HG02938 (cell line): ENCODE measurements around the gene PIK3CA.
A peak's percentile ranks its signal among the peaks of the same experiment; 100 is the strongest.

Experiments used
- ATAC-seq: cut with Tn5 transposase; IDR thresholded peaks from one replicate; pipeline ENCODE4 v1.9.1; 2021; ENCODE audit warnings: mild to moderate bottlenecking, moderate library complexity; ENCODE audit not compliant: unreplicated experiment

PIK3CA gene

GRCh38 chr3:179156170-179156569 is 8.0 kb downstream of the PIK3CA start:
- no peak for ATAC-seq

DNA sequence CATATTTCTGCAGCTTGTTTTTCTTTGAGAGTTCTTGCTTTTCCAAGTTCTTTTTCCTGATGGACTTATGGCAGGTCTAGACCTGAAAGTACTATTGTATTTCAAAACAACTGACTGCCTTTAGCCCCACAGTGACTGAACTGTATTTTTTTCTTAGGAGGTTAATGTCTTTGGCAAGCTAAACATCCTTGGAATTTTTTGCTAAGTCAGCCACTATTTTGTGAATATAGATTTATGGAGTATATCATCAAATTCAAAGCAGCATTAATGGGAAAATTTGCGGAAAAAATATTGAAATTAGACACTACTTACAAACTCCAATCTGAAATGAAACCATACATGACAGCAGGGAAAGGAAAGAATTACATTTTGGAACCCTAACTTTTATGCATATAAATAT is 8.6 kb downstream of the PIK3CA start:
- no peak for ATAC-seq

DNA sequence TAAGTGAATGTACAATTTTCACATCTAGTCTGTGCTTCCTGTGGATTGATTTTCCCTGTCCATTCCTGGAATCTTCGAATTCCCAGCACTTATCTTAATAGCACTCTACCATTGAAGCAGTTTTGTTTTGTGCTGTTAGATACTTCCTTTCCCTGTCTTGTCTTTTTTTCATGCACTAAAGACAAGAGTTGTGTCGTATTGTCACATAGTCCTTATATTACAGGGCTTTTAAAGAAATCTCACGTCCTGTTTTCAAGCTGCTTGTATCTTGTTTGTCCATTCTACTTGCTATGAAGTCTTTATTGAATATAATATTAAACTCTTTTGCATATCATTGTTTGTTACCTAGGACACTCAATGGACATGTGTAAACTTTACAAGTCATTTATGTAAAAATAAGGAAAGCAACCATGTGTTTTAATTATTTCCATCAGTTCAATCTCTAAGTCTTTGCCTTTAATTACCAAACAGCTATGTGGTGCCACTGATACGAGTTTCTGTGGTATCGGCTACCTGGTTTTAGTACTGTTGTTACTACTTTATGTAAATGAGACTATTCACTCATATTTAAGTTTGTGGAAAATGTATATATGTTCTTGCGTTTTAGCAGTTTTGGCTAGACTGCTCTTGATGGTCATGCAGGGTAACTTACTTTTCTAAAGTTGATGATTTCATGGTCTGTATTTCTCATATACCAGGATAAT is 10.3 kb downstream of the PIK3CA start:
- ATAC-seq = peak; percentile 98

- no peak for ATAC-seq
These were observed 15.3 kb downstream of the PIK3CA start for GRCh38 chr3:179163503-179163902.

DNA sequence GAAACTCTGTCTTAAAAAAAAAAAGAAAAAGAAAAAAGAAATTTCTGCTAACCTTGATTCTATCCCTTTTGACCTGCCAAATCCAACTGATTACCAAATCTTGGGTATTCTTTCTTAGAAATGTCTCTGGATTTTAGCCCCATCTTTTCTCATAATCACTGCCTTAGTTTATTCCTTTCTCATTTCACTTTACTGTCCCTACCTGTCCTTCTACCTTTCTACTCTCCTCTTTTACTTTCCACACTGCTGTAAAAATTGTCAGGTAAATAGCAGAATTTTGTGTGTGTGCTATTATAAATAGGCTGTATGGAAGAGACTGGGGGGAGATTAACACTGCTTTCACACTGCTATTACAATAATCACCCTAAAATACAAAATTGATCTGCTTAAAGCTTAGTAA is 16.7 kb downstream of the PIK3CA start:
- ATAC-seq = no peak

DNA sequence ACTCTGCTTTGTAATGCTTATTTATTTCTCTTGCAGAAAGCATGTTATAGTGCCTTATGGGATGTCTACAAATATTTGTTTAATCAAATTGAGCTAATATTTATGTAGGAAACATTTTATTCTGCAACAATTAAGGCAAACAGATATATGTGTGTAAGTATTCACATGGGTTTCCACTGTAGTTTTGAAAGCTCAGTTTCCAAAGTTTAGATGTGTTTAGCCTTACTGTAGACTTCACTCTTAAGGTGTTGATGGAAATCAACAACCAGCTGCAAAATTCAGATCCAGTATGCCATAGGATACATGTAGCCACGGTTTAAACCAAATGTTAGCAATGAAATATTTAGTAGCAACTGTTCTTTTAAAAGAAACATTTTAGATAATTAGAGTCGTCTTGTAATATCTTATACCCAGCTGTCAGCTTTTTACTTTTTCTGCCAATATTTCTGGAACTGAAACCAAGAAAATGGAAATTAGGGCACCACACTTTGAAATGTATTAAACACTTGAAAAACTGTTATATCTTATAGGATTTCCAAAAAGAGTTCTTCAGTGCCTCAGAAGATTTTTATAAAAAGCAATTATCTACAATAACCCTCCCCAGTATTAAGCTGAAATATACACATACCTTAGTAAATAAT is 18.5 kb downstream of the PIK3CA start:
- ATAC-seq = no peak

DNA sequence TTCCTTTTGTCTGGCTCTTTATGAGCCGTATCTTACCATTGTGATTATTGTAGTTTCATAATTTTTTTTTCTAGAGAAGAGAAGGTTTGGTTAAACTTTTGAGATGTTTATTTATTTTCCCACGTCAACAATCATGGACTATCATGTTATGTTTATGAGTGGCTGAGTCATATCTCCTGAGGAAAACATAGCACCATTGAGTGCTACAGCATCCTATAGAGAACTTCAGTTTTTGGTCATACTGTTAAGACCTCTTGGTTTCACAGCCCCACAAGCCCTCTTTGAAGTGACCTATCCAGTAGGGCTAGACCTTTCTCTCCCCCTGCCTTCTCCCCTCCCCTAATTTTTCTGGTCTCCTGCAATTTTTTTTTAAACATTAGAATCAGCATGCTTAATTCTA is 20.8 kb downstream of the PIK3CA start:
- ATAC-seq = no peak

- ATAC-seq = no peak
These were observed 24.4 kb downstream of the PIK3CA start for GRCh38 chr3:179172546-179172945.

- peak; percentile 74 for ATAC-seq
These were observed 26.2 kb downstream of the PIK3CA start for GRCh38 chr3:179174316-179174715.

DNA sequence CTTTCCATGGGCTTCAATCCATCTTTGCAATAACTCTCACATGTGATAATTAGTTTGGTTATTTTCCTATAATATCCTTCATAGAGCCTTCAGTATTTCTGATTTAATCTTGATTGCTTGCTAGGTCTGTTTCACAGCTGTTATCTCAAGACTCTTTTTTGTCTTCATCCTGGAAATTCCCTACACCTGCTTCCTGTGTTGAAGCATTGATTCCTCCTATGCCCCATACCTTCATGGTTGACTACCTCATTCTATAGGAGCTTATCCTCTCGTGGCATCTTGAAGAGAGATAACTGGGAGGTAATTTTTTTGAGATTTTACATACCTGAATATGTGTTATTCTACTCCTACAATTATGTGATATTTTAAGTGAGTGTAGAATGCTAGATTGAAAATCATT is 26.7 kb downstream of the PIK3CA start:
- no peak for ATAC-seq

DNA sequence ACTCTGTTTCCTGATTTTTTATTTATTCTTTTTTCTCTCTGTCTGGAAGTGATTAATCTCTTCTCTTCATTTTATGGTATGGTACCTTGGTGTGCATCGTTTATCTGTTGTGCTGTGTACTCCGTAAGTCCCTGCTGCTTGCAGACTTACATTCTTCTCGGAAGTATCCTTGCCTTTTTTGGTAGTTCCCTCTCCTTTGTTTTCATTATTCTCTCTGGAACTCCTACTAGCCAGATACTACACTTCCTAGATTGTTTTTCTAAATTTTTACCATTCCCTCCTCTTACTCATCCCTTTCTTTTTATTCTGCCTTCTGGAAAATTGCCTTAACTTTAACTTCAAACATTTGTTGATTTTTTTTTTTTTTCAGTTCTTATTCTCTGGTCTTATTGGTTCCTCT is 27.2 kb downstream of the PIK3CA start:
- ATAC-seq = no peak

- no peak for ATAC-seq
These were observed 29.5 kb downstream of the PIK3CA start for GRCh38 chr3:179177611-179178010.

DNA sequence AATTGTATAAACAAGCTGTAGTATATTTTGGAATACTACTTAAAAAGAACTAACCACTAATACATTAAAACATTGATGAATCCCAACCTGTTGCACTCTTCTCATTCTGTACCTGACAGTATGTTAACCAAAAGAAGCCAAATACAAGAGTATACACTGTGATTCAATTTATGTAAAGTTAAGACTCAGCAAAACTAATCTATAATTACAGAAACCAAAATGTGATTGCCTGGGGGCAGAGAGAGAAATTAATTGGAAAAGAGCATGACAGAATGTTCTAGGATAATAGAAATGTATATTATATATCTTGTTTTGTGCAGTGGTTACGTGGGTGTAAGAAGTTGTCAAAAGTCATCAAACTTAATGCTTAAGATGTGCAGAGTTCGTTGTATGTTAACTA is 31.1 kb downstream of the PIK3CA start:
- no peak for ATAC-seq

- no peak for ATAC-seq
These were observed 32.0 kb downstream of the PIK3CA start for GRCh38 chr3:179179979-179180759.

DNA sequence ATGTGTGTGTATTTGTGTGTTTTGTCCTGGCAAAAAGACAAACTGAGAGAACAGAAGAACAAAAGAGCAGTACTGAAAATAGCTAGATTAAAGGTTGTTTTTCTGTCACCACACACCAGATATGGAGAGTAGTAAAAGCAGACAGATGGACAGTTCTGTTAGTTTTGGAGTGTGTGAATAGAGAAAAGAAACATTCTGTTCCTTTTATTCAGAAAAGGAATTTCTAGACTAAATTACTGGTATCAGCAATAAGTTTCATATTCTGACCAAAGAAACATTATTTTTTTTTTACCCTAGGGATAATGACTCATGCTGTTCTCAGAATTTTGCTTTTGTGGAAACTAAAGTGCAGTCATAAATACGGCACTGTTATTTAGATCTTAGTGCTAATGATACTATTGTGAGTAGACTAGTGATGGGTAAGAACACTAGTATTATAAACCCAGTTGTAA is 32.9 kb downstream of the PIK3CA start:
- peak; percentile 81 for ATAC-seq

DNA sequence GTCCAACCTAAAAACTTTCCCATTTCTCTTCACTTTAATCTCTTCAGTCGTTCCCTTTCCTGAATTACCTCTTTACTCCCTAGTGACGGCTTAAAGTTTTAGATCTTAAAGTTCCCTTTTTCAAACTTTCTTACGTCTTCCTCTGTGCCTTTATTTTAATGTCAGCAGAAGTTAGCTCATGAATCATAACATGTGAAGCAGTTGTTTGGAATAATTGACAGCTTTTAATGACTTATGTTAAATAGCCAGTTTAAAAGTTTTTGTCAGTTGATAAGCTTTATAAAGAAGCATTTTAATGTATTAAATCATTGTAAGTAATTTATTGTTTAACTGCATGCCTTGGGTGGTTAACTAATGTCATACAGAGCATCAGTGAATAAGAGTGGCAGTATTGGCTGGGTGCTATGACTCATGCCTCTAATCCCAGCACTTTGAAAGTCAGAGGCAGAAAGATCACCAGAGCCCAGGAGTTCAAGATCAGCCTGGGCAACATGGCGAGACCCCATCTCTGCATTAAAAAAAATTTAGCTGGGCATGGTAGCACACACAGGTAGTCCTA is 33.9 kb downstream of the PIK3CA start:
- no peak for ATAC-seq

DNA sequence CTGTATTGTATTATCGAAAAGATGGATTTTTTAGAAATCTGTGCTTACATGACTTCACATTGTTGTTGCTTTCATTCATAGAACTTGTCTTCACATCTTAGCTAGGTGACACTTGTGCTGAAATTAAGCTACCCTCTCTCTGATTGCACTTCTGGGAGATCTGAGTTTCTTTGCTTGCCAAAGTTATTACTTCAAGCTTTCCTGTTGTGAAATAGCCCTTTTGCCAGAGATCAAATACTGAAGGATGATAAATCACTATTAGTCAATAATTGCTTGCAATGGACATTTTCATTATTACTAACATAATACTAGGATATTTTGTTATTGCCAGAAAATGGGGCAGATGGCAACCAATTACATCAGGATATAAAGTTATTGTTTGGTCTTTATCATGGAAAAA is 34.7 kb downstream of the PIK3CA start:
- ATAC-seq = no peak

GRCh38 chr3:179184826-179185225 is 36.7 kb downstream of the PIK3CA start:
- no peak for ATAC-seq

DNA sequence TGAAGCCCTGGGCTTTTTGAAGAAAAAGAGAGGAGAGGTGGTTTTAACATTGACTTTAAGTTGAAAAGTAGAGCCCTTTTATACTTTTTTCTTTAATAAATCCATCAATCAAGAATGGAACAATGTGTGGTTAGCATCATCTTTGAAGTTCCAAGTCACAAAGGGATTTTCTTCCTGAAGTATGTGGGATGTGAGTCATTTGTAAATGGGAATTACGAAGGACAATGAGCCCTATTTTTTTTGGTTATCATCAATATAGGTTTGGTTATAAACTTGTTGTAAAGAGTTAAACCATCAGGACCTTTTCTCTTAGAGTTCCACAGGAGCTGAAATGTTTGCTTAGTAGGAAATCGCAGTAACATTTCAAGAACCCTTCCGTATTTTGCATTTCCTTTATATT is 38.3 kb downstream of the PIK3CA start:
- no peak for ATAC-seq

DNA sequence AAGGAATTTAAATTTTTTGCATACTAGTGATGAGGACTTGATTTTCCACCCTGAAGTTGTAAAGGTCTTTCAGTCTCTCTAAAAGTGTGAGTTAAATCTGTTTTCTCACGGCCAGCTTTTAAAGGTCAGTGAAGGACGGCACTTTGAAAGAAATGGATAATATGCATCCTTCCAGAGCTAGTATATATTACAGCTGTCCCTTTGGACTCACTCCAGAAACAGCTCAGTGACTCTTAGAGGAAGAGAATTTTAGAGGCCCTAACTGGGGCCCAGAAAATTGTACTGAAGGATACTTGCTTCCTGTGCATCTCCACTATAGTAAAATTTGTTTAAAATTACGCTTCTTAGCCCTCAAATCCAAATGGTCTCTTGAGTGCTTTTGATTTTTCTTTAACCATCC is 41.6 kb downstream of the PIK3CA start:
- ATAC-seq = no peak

DNA sequence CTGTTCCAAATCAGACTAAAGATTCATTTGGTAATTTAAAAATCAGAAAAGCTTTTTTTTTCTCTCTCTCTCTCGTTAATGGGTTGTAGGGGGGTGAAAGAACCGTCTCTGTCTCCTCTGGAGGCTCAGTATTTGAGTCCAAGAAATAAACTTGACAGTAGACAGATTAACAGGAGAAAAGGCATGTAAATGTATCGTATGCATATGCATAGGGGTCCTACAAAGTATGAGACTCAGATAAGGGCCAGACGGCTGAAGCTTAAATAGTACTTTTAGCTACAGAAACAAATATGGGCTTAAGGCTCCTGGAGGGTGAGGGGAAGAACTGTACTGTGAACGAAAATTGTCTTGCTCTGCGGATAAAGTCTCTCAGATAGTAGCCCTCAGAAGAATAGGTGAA is 42.4 kb downstream of the PIK3CA start:
- no peak for ATAC-seq

DNA sequence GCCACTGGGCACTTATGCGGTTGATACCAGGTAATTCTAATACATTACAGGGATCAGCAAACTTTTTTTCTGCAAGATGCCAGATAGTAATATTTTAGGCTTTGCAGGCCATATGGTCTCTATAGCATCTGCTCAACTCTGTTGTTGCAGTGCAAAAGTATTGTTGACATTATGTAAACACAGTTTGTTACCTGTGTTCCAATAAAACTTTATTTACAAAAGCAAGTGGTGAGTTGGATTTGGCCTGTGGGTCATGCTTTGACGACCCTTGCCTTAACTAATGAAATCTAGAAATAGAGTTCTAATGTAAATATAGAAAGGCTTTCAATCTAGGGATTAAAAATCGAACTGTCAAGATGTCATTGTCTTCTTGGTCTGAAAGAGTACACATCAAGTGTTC is 44.4 kb downstream of the PIK3CA start:
- ATAC-seq = no peak
